GM12878 (cell line): ENCODE measurements around the gene ZMYM3. TPM values are rescaled to one million over a fixed set of nuclear protein-coding genes. Genes with fewer than 3 reads are reported as not detected.

ENCODE experiments used
- ATAC-seq: fragments of 200-7000 bp; cut with Tn5 transposase; 3 replicates; pipeline ENCODE4 v1.9.1; 2020; ENCODE audit warnings: mild to moderate bottlenecking, moderate library complexity
- BruUV-seq: library from RNA; stranded (reverse); fragments of 400-500 nt; replicated peaks from 2 replicates; lab custom pipeline; 2021; lab: Mats Ljungman, UMichigan
- CTCF ChIA-PET: fragments of 300-600 bp; sonication (Branson Sonifier 250); formaldehyde crosslinking; extraction: SDS; loops from one replicate; lab custom pipeline; 2021; ENCODE audit warnings: inconsistent platforms; lab: Yijun Ruan, JAX
- POLR2A ChIA-PET: fragments of 350-600 bp; formaldehyde crosslinking; extraction: SDS; loops from one replicate; lab custom pipeline; 2021; ENCODE audit warnings: inconsistent platforms; lab: Charles Lee
- RAD21 ChIA-PET: fragments of 300-600 bp; sonication (Branson Sonifier 250); formaldehyde crosslinking; loops from one replicate; lab custom pipeline; 2023; ENCODE audit warnings: antibody characterized with exemption; ENCODE audit not compliant: unreplicated experiment; lab: Charles Lee
- SMC1A ChIA-PET: fragments of 300-600 bp; sonication (Branson Sonifier 250); formaldehyde crosslinking; loops from one replicate; lab custom pipeline; 2023; ENCODE audit not compliant: unreplicated experiment, uncharacterized antibody; lab: Charles Lee
- DNase-seq: peaks from one replicate; pipeline ENCODE4 v3.0.0-alpha.2; 2011; ENCODE audit warnings: low read depth, low spot score
- FAIRE-seq: peaks from 3 replicates; lab custom pipeline; 2011; peaks lifted over from hg19 to GRCh38; lab: Jason Lieb, UNC
- H2AFZ ChIP-seq: 2 replicates; pipeline ENCODE4 v1.6.0; 2011; ENCODE audit warnings: low read depth, low read length, control low read depth; ENCODE audit not compliant: control insufficient read depth
- H3K27ac ChIP-seq: 2 replicates; pipeline ENCODE4 v1.5.1; 2011; ENCODE audit warnings: control low read depth; ENCODE audit not compliant: control insufficient read depth, insufficient read depth
- H3K27me3 ChIP-seq, 2 experiments: replicated peaks in 1 of 2; 2 replicates each; pipeline versions ENCODE4 v1.6.0 to v1.6.1; 2011; ENCODE audit warnings: low read length in 1 of 2; ENCODE audit not compliant: control insufficient read depth in 2 of 2, insufficient read depth in 2 of 2
- H3K36me3 ChIP-seq, 2 experiments: 2 replicates each; pipeline ENCODE4 v1.5.1; 2011; ENCODE audit warnings: low read length in 1 of 2; ENCODE audit not compliant: control insufficient read depth in 2 of 2, insufficient read depth in 2 of 2
- H3K4me1 ChIP-seq: 2 replicates; pipeline ENCODE4 v1.6.1; 2011; ENCODE audit warnings: mild to moderate bottlenecking, low read length, moderate library complexity, mixed read lengths; ENCODE audit not compliant: control insufficient read depth, insufficient read depth
- H3K4me2 ChIP-seq: 2 replicates; pipeline ENCODE4 v1.6.0; 2011; ENCODE audit warnings: control low read depth; ENCODE audit not compliant: control insufficient read depth, insufficient read depth
- H3K4me3 ChIP-seq: fragments of 200-600 bp; sonication (generic); 2 replicates; pipeline ENCODE4 v1.5.1; 2016
- H3K79me2 ChIP-seq: 2 replicates; pipeline ENCODE4 v1.6.0; 2011; ENCODE audit warnings: low read length; ENCODE audit not compliant: control insufficient read depth, insufficient read depth
- H3K9ac ChIP-seq: 2 replicates; pipeline ENCODE4 v1.8.0; 2011; ENCODE audit warnings: low read length, control low read depth, mixed read lengths; ENCODE audit not compliant: control insufficient read depth, insufficient read depth
- H3K9me3 ChIP-seq: replicated peaks from 3 replicates; pipeline ENCODE4 v1.5.1; 2011; ENCODE audit warnings: mild to moderate bottlenecking, low read length; ENCODE audit not compliant: control insufficient read depth, insufficient read depth
- H4K20me1 ChIP-seq: 2 replicates; pipeline ENCODE4 v1.6.0; 2011; ENCODE audit not compliant: control insufficient read depth, insufficient read depth
- BRCA1 ChIP-seq: IDR thresholded peaks from 2 replicates; pipeline ENCODE4 v1.6.1; 2011; ENCODE audit warnings: low read depth, low read length, improper control_type of control experiment
- CBFB ChIP-seq: IDR thresholded peaks from 2 replicates; pipeline ENCODE4 v1.6.1; 2016; ENCODE audit warnings: antibody characterized with exemption, low read depth
- KLF5 ChIP-seq: fragments of 450-650 bp; IDR thresholded peaks from 2 replicates; pipeline ENCODE4 v1.6.1; 2014; ENCODE audit warnings: mild to moderate bottlenecking; ENCODE audit not compliant: partially characterized antibody
- MTA2 ChIP-seq: fragments of 450-650 bp; IDR thresholded peaks from 2 replicates; pipeline ENCODE4 v1.6.1; 2016; ENCODE audit warnings: low read depth, mild to moderate bottlenecking, moderate library complexity
- POLR2AphosphoS5 ChIP-seq: IDR thresholded peaks from 2 replicates; pipeline ENCODE4 v1.6.1; 2011; ENCODE audit warnings: mild to moderate bottlenecking, low read length, inconsistent platforms
- RB1 ChIP-seq: fragments of 450-650 bp; formaldehyde crosslinking; IDR thresholded peaks from 2 replicates; pipeline ENCODE4 v1.6.1; 2017; ENCODE audit warnings: mild to moderate bottlenecking, borderline replicate concordance
- RELA ChIP-seq: fragments of 450-650 bp; IDR thresholded peaks from 2 replicates; pipeline ENCODE4 v1.8.0; 2014; ENCODE audit warnings: borderline replicate concordance; ENCODE audit not compliant: partially characterized antibody
- ZBED1 ChIP-seq: IDR thresholded peaks from 2 replicates; pipeline ENCODE4 v1.6.1; 2016; ENCODE audit warnings: borderline replicate concordance
- ZNF384 ChIP-seq: IDR thresholded peaks from 2 replicates; pipeline ENCODE4 v1.6.1; 2012; ENCODE audit warnings: low read depth, mild to moderate bottlenecking, low read length, improper control_type of control experiment, borderline replicate concordance
- ZNF622 ChIP-seq: fragments of 450-650 bp; IDR thresholded peaks from 2 replicates; pipeline ENCODE4 v1.6.1; 2017; ENCODE audit warnings: mild to moderate bottlenecking, inconsistent platforms
- ZNF687 ChIP-seq: fragments of 450-650 bp; IDR thresholded peaks from 2 replicates; pipeline ENCODE4 v1.6.1; 2017; ENCODE audit warnings: mild to moderate bottlenecking, moderate library complexity
- WGBS: methylation state at CpG from one replicate; pipeline ENCODE4 v1.1.6; 2016; ENCODE audit warnings: low lambda C conversion rate; ENCODE audit not compliant: insufficient replicate concordance, insufficient coverage; ENCODE audit errors: missing lambda C conversion rate; 5-methylcytosine and 5-hydroxymethylcytosine counted together
- in situ Hi-C: fragments of 300-500 bp; cut with MboI; formaldehyde crosslinking; loops from 9 replicates; pipeline ENCODE4 v1.14.3; 2018; ENCODE audit warnings: mixed read lengths
- intact Hi-C: fragments of 100-400 bp; cut with micrococcal nuclease; formaldehyde crosslinking; loops from one replicate; pipeline ENCODE4 v1.14.2; 2022; ENCODE audit not compliant: unreplicated experiment
- polyA plus RNA-seq, 11 experiments: library from polyadenylated mRNA; depleted of rRNA in 4 of 11; unstranded in 6 of 11; stranded (reverse) in 5 of 11; fragments of >200 nt; fragmentation: Nextera tagmentation in 4 of 11; fragmentation: Illumina TruSeq in 1 of 11; extraction: Ambion mirVana in 4 of 11; extraction: Trizol in 1 of 11; gene quantifications; 1 replicate in 1 of 11; 2 replicates in 10 of 11; pipeline versions ENCODE4 v1.2.1 to v1.2.3, GENCODE V29; 2011 to 2016; ENCODE audit warnings: inconsistent platforms in 2 of 11, missing spikeins in 2 of 11, low read depth in 1 of 11
- total RNA-seq, 4 experiments: library from RNA; depleted of rRNA in 3 of 4; stranded (reverse); fragments of >200 nt in 3 of 4; fragmentation: Illumina TruSeq in 1 of 4; extraction: Trizol in 1 of 4; gene quantifications; 2 replicates each; pipeline versions ENCODE4 v1.2.1 to v1.2.3, GENCODE V29; 2013 to 2021
- TF ChIP-seq, protein P1 (sequence below): IDR thresholded peaks from 2 replicates; pipeline ENCODE4 v1.6.1; 2011; ENCODE audit warnings: low read depth, mild to moderate bottlenecking, low read length, moderate library complexity, borderline replicate concordance; ENCODE audit errors: extremely low read depth

Gene ZMYM3
- total and polyA plus RNA-seq, 10 of the 15 experiments (the other 5 are each of a cell fraction or from before 2014, with no cell fraction given): 2.3 to 28.1 (median 12.3) TPM

- Histone ChIP-seq H3K27me3 (no peaks in the 10 kb centered on the region; a peak in 1 of 4 replicates), H3K4me1 (no peaks in the 10 kb centered on the region), H3K4me3 (no peak overlapping the region), H3K79me2 (no peaks in the 10 kb centered on the region), H2AFZ (no peak overlapping the region), H3K36me3 (no peaks in the 10 kb centered on the region), H3K27ac (no peak overlapping the region), H3K9ac (no peak overlapping the region), H4K20me1 (no peaks in the 10 kb centered on the region), H3K4me2 (no peak overlapping the region), H3K9me3 (no peaks in the 10 kb centered on the region; the same call in 2 of the 3 replicates)
- ChIA-PET POLR2A (no interaction called here), SMC1A (interaction anchor here (2.2 kb wide), 1 partner anchor 14 kb away, joined by 8 read pairs; no protein-coding TSS in a partner anchor), CTCF (no interaction called here), RAD21 (no interaction called here)
- FAIRE-seq (no peak), ATAC-seq (no peak), DNase-seq (no peak)
- TF ChIP-seq POLR2AphosphoS5: no peak
- TF ChIP-seq RELA: no peak
- TF ChIP-seq ZNF384: no peak
- TF ChIP-seq KLF5: no peak
- no peak for TF ChIP-seq ZBED1
- no peak for TF ChIP-seq MTA2
- no peak for TF ChIP-seq BRCA1
- no peak for TF ChIP-seq ZNF687
- no peak for TF ChIP-seq CBFB
- TF ChIP-seq, protein P1, sequence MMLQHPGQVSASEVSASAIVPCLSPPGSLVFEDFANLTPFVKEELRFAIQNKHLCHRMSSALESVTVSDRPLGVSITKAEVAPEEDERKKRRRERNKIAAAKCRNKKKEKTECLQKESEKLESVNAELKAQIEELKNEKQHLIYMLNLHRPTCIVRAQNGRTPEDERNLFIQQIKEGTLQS: no peak
- TF ChIP-seq RB1: no peak
- no peak for TF ChIP-seq ZNF622
- 50% methylated on average over 5 of the region's 5 CpGs for WGBS
- intact Hi-C loops (no loop called here), in situ Hi-C loops (no loop called here)
- no TSS peak for BruUV-seq
These were observed 41.4 kb downstream of the ZMYM3 start for GRCh38 chrX:71212536-71212935.
